Stimulated activated CD8-positive, alpha-beta memory T cell treated with anti-CD3 and anti-CD28 coated beads, Interleukin-4, amount 100 ng/mL, for 4 hours (primary cell): ENCODE data around the gene ZNF605.
"Not testable (repeated sequence)": the region's sequence is repeated elsewhere in the genome, so short reads cannot be mapped to it uniquely, and the experiment has no call there.

Experiments
- DNase-seq, 2 donors: peaks; one replicate each; pipeline ENCODE4 v3.0.0-alpha.2; 2020; ENCODE audit warnings: low read depth in 2 of 2, low spot score in 1 of 2

The ZNF605 gene

GRCh38 chr12:132956011-132956788 lies at the start of gene ZNF605:
Gene ZNF605 (minus strand): TSS chr12:132956306. CDS start chr12:132945635, 10,671 bp downstream.
- peak; percentile 70 to 71 for DNase-seq

GRCh38 chr12:132998741-132999140 lies 42.6 kb upstream of the ZNF605 start:
- no peak for DNase-seq

DNA sequence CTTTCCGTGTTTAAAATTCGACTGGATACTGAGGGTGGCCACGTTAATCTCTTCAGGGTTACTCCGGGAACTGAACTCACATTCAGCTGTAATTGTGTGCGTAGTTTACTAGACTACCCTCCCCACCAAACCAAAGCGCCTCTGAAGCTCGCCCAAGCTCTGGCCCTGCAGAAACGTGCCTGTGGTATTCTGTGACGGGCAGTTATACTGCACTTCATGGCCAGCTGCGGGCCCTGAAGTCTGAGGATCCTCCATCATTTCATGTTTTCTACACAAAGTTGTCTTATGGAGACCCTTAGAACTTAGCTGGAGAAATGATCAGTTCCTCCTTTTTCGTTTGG lies 30.7 kb upstream of the ZNF605 start:
- DNase-seq, result no peak

GRCh38 chr12:132986001-132986884 lies 30.1 kb upstream of the ZNF605 start, which contains the start of gene ZNF26:
Gene ZNF26 (plus strand): TSS chr12:132986367. CDS start chr12:132986841, 474 bp downstream.
- DNase-seq, result peak; percentile 65 to 78

- not testable (repeated sequence) for DNase-seq
Observed at GRCh38 chr12:132976870-132977269, 20.8 kb upstream of the ZNF605 start.

GRCh38 chr12:132972374-132972773 lies 16.3 kb upstream of the ZNF605 start:
- no peak for DNase-seq

- no peak for DNase-seq
Observed at GRCh38 chr12:132967736-132968135, 11.6 kb upstream of the ZNF605 start.

- no peak for DNase-seq
Observed at GRCh38 chr12:132966676-132967415, 10.7 kb upstream of the ZNF605 start.

- DNase-seq, result no peak
Observed at GRCh38 chr12:132965796-132966195, 9.7 kb upstream of the ZNF605 start.

GRCh38 chr12:132963947-132964346 lies 7.8 kb upstream of the ZNF605 start:
- not testable (repeated sequence) for DNase-seq

- DNase-seq, result not testable (repeated sequence)
Observed at GRCh38 chr12:132961790-132962189, 5.7 kb upstream of the ZNF605 start.

DNA sequence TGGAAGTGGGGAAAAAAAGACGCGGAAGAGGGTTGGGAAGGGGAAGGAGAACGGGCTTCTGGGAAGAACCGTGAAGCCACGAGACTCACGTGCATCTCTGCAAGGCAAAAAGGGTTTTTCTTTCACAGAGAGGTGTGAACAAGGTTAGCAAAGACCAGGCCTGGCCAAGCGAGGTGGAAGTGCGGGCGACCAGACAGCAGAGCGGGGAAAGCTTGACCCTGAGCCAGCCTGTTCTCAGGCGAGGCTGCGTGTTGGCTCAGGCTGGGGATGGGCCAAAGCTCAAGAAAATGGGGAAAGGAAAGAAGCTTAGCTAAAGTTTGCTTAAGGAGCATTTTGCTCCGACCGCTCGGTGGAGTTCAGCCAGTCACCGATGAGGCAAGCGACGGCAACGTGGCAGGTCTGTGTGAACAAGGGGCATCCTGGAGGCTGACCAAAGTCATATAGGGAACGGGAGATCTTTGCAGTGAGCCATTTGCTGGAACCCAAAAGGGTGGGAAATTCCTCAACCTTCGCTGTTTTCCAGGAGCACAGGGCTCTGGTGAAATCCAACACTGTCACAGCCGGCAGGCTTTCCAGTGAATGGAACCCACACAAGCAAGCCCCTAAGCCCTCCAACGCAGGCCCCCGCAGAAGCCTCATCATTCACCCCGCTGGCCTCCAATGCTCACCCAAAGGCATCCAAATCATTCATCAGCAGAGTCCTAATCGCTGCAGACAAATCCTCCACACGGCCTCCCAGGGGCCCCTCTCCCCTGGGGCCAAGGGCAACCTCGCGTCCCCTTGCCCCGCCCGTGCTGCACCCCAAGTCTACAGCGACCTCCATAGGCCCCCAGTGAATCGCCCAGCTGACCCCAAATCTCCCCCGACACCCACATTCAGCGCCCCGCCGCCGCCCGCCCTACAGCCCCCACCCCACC lies 754 bp downstream of the ZNF605 start:
- DNase-seq, result no peak

DNA sequence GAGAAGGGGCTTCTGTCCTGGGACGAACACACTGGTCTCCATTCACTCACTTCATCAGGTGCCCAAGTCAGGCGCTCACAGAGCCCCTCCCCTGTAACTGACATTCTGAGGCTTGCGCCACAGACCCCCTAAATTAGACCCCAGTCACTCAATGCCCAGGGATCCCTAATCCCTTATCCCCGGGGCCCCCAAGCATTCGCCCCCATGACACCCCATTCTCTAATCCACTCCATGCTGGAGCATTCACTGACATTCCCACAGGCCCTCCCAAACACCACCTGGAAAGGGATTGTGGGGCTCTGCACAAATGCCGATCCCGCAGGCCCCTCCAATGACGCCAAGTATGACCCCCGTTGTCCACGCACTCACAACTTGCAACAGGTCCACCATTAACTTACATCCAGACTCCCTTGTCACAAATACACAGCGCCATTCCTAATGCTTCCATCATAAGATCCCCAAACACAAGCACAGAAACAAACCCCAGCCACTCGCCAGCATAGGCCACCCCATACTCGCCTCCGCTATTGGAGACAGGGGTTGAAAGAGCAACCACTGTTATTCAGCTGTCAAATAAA lies 1.5 kb downstream of the ZNF605 start:
- no peak for DNase-seq

- DNase-seq, result no peak
Observed at GRCh38 chr12:132953771-132954170, 2.3 kb downstream of the ZNF605 start.

DNA sequence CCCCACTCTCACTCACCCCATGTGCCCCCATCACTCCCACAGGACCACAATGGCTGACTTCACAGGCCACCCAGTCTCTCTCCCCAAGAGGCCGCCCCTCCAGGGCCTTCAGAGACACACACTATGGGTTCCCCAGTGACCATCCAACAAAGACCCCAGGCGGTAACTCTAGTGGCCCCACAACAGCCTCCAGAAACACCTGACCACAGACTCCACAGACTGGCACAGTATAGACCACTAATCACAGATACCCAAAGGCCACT lies 3.0 kb downstream of the ZNF605 start:
- DNase-seq, result no peak

DNA sequence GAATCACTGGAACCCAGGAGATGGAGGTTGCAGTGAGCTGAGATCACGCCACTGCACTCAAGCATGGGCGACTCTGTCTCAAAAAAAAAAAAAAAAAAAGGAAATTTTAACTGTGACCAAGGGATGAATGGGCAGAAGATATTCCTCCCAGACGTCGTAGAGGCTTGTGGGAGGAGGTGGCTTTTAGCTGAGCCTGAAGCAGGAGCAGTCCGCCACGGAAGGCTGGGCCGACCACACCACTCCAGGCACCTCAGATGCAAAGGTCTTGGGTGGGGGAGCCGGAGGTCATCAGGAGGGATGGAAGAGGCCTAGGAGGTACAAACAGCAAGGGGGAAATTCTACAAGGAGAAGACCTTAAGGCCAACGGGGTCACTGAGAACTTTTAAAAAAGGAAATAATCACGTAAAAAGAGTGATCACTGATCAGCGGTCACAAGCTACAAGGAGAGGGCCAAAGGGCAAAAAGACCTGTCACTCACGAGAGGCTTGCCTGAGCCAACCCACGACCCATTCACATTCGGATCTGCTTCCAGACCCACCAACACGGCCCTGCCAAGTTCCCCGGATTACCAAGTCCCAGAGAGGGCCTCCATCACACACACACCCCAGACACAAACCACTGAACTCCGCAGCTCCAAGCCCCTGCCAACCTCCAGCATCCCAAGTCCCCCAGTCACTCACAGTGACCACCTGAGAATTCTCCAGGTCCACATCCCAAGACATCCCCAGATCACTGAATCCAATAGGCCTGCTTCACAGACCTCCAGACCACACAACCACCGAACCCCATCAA lies 3.5 kb downstream of the ZNF605 start:
- DNase-seq, result no peak

DNA sequence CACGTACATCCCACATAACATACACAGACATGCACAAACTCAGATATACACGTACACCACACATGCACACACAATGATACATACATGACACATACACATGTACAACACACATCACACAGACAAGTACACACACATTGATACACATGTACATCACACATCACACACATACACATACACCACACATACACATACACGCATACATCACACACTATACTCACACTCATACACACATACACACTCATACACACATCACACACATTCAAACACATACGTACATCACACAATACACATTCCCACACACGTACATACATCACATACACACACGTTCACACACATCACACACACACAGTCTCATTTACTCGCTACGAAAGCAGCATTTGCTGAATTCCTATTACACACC lies 4.5 kb downstream of the ZNF605 start:
- no peak for DNase-seq

- DNase-seq, result no peak
Observed at GRCh38 chr12:132950844-132951535, 5.1 kb downstream of the ZNF605 start.
